PC-9 (cell line): Measurements from ENCODE around the gene ABHD17A.

Experiments
- CTCF ChIP-seq: fragments of 200-600 bp; sonication (generic); conservative IDR thresholded peaks from 2 replicates; pipeline ENCODE4 v1.6.1; 2017; ENCODE audit warnings: mixed run types, antibody characterized with exemption, mild to moderate bottlenecking, moderate library complexity
- EZH2 ChIP-seq: fragments of 200-600 bp; sonication (generic); IDR thresholded peaks from 2 replicates; pipeline ENCODE4 v1.8.0; 2017; ENCODE audit warnings: antibody characterized with exemption, low read depth

GRCh38 chr19:1882786-1883692 lies 2.3 kb downstream of the ABHD17A start:
- TF ChIP-seq EZH2 (no peak), CTCF (no peak)
